Sigmoid colon (tissue), 4 donors: ENCODE data around the gene DGKK.

ENCODE experiments used
- POLR2AphosphoS5 ChIP-seq, 4 donors: sonication (generic); formaldehyde crosslinking; IDR thresholded peaks; one replicate each; pipeline ENCODE4 v1.6.1; 2017; ENCODE audit warnings: antibody characterized with exemption in 4 of 4
- TF ChIP-seq, protein P1 (sequence below), 4 experiments: fragments of 450-650 bp in 3 of 4; fragments of 200-600 bp in 1 of 4; IDR thresholded peaks; one replicate each; pipeline ENCODE4 v1.5.1; 2016 to 2019; ENCODE audit warnings: antibody characterized with exemption in 4 of 4, mild to moderate bottlenecking in 3 of 4, moderate library complexity in 2 of 4

DNA sequence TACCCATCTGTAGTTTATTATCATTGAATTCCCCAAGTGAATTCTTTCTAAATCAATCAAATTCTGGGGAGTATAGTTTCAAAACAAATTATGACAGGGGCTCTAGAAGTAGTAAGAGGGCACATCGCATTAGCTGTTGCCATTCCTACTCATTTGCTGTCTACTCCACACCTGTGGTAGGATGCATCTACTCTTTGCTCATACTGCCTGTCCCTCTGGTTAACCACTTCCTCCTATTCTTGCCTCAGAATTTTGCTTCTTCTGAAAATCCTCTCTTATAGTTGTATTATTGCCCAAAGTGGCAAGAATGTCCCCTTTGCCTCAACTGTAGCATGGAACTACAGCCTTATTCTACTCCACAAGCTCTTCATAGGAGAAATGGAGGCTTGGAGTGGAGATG, 12.7 kb upstream of the DGKK start:
- no peak for TF ChIP-seq POLR2AphosphoS5 (IDR thresholded peaks at IDR 0.05)
- TF ChIP-seq, protein P1, sequence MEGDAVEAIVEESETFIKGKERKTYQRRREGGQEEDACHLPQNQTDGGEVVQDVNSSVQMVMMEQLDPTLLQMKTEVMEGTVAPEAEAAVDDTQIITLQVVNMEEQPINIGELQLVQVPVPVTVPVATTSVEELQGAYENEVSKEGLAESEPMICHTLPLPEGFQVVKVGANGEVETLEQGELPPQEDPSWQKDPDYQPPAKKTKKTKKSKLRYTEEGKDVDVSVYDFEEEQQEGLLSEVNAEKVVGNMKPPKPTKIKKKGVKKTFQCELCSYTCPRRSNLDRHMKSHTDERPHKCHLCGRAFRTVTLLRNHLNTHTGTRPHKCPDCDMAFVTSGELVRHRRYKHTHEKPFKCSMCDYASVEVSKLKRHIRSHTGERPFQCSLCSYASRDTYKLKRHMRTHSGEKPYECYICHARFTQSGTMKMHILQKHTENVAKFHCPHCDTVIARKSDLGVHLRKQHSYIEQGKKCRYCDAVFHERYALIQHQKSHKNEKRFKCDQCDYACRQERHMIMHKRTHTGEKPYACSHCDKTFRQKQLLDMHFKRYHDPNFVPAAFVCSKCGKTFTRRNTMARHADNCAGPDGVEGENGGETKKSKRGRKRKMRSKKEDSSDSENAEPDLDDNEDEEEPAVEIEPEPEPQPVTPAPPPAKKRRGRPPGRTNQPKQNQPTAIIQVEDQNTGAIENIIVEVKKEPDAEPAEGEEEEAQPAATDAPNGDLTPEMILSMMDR (IDR thresholded peaks at IDR 0.05): no peak
